NB4 (cell line): ENCODE data around the gene GALNT2.

Experiments used
- DNase-seq: peaks from one replicate; pipeline ENCODE4 v3.0.0; 2010; ENCODE audit warnings: low read depth
- H3K4me3 ChIP-seq: one replicate; pipeline ENCODE4 v1.5.1; 2011; ENCODE audit warnings: mild to moderate bottlenecking, low read depth, low read length, moderate library complexity
- CTCF ChIP-seq: IDR thresholded peaks from one replicate; pipeline ENCODE4 v1.5.1; 2012; ENCODE audit warnings: low read depth, low read length
- MYC ChIP-seq: IDR thresholded peaks from 2 replicates; pipeline ENCODE4 v1.6.1; 2011; ENCODE audit warnings: low read depth, low read length
- POLR2A ChIP-seq: IDR thresholded peaks from 2 replicates; pipeline ENCODE4 v1.6.1; 2011; ENCODE audit warnings: mild to moderate bottlenecking; ENCODE audit not compliant: insufficient read length; ENCODE audit errors: extremely low read depth
- TF ChIP-seq, protein P1 (sequence below): IDR thresholded peaks from 2 replicates; pipeline ENCODE4 v1.6.1; 2011; ENCODE audit warnings: low read depth, low read length

Gene GALNT2

GRCh38 chr1:230071316-230071715 lies 4.3 kb downstream of the GALNT2 start:
- TF ChIP-seq POLR2A (no peak), CTCF (no peak), MYC (no peak)
- TF ChIP-seq, protein P1, sequence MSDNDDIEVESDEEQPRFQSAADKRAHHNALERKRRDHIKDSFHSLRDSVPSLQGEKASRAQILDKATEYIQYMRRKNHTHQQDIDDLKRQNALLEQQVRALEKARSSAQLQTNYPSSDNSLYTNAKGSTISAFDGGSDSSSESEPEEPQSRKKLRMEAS: no peak
- DNase-seq: no peak
- H3K4me3 ChIP-seq: no peak overlapping the region

GRCh38 chr1:230072296-230072695 lies 5.3 kb downstream of the GALNT2 start:
- TF ChIP-seq POLR2A (no peak), MYC (no peak), CTCF (no peak)
- TF ChIP-seq, protein P1: no peak
- no peak for DNase-seq

GRCh38 chr1:230072866-230073265 lies 5.8 kb downstream of the GALNT2 start:
- TF ChIP-seq, protein P1: no peak
- no peak for TF ChIP-seq MYC
- no peak for TF ChIP-seq CTCF
- no peak for TF ChIP-seq POLR2A
- H3K4me3 ChIP-seq: no peak overlapping the region

More at GRCh38 chr1:230072296-230072695, 5.3 kb downstream of the GALNT2 start:
- H3K4me3 ChIP-seq: no peak overlapping the region

DNA sequence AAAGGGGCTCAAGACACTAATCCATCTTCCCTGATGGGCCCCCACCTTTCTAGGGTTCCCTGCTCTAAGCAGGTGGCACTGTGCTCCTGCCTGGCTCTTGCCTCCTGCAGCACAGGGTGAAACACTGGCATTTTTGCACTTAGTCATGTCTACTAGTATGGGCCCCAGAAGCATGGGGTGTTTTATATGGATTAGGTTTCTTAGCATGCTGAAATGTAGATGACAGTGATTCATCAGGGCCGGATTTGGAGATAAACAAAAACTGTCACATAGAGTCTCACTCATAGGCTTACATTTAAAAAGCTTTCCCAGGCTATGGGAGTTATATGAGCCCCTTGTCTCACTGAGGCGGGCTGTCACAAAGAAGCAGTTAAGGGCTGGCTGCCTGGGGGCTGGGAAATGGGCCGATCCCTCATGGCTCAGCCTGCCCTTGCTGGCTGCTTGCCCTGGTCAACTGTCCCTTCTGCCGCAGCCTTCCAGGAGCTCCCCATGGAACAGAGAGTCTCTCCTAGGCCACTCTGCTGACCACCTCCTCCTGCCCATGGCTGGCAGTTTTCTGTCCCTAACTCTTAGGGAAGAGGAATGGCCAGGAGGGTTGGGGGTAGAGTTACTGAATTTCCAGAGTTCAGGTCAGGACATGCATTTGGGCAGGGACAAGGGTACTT lies 6.5 kb downstream of the GALNT2 start:
- DNase-seq: no peak
- TF ChIP-seq POLR2A (no peak), CTCF (no peak), MYC (no peak)
- TF ChIP-seq, protein P1: no peak
- no peak overlapping the region for H3K4me3 ChIP-seq

More at GRCh38 chr1:230072866-230073265, 5.8 kb downstream of the GALNT2 start:
- no peak for DNase-seq

- TF ChIP-seq POLR2A: no peak
- TF ChIP-seq CTCF: no peak
- TF ChIP-seq, protein P1: no peak
- no peak for TF ChIP-seq MYC
- H3K4me3 ChIP-seq: no peak overlapping the region
- DNase-seq: no peak
Observed at GRCh38 chr1:230074270-230074669, 7.2 kb downstream of the GALNT2 start.
